GM19240 (cell line): ENCODE measurements around the gene MRAS.
"Not testable (repeated sequence)": the region's sequence is repeated elsewhere in the genome, so short reads cannot be mapped to it uniquely, and the experiment has no call there.

Experiments
- DNase-seq: peaks from one replicate; pipeline ENCODE4 v3.0.0; 2011; ENCODE audit warnings: low spot score; ENCODE audit not compliant: insufficient read length

The MRAS gene

DNA sequence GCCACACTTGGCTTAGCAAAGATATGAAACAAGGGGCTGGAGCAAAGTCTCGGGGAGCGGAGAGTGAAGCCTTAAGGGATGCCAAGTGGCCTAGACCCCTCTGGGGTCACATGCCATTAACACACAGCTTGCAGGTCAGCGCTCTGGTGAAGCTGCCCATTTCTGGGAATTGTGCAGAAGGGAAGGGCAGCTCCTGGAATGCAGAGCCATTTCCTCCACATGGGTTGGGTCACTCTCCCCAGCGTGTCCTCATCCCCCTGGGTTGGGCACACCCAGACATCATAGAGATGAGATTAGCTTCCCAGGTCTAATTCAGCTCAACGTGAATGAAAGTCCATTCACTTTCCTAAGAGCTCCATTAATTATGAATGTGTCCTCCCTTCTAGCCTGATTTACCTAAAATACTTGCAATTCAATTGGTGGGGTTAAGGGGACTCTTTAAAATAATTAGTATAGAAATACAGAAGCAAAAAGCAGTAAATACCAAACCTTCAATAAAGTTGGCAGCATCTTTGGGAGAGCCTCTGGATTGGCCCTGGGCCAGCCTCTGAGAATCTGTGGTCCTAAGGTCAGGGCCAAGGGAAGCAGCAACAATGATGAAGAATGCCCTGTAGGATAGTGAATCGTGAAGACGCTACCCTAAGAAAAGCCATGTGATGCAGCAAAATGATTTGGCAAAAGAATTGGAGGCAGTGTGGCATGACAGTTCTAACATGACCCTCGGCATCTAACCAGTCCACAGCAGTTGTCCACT lies 17.8 kb downstream of the MRAS start:
- no peak for DNase-seq

DNA sequence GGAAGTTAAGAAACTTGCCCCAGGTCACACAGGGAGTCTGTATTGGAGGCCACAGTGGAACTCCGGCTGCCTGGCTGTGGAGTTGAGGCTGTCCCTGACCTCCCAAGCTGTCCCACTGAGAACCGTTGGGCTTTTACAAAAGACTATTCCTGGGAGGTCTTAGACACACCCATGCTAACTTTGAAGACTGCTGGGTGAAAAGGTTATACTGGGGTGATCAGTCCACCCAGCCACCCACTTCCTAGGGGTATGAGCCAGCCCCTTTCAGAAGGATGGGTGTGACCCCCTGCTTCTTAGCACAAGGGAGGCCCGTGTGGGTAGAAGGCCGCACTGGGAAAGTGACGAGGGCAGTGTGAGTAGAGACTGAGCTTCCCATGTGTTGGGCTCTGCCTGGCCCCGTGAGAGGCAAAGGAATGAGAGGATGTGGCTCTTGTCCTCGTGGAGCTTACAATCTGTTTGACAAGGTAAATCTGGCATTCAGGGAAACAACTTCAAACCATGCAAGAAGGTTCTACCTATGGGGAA lies 19.0 kb downstream of the MRAS start:
- no peak for DNase-seq

DNA sequence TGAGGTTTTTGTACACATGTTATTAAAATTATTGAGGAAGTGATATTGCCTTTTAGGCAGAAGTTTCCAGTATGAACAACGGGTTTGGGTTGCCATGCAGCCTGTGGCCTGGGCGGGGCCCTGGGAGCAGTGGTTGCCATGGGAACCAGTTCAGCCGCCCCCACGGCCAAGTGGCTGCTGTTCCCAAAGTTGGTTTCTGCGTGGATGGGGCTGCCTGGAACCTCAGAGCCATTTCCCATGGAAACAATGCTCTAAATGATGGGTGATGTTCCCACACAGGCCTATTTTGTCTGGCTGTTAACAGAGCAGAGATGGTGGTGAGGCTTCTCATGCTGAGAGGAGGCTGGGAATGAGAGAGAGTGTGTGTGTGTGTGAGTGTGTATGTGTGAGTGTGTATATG lies 19.5 kb downstream of the MRAS start:
- no peak for DNase-seq

DNA sequence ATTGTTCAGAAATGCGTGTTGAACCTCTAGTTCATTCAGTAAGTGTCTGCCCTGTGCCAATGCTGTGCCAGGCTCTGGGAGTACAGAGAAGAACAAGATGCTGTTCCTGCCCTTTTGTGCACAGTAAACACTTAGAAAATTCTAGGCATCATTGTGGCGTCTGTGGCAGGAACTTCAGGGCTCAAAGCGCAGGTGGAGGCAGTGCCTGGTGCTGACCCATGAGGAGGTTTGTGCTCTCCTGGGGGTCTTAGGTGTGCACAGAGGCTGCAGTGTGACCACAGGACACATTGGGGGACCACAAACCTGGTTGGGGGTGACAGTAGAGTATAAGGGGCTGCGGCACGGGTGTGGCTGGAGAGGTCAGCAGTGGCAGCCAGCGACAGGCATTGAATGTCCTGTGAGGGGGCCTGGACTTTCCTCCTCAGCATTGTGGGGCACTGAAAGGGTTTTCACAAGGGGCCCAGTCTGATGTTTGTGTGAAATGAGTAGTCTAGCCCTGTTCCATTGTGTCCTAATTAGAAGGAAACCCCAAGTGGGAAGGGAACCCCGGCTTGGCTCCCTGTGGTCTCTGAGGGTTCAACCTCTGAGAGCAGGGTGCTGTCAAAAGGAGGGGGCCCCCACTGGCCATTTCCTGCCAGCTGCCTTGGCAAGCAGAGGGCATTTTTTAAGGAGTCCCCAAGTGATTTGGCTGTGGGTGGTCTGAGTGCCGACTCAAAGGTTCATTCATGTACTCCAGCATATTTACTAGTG lies 20.9 kb downstream of the MRAS start:
- no peak for DNase-seq

DNA sequence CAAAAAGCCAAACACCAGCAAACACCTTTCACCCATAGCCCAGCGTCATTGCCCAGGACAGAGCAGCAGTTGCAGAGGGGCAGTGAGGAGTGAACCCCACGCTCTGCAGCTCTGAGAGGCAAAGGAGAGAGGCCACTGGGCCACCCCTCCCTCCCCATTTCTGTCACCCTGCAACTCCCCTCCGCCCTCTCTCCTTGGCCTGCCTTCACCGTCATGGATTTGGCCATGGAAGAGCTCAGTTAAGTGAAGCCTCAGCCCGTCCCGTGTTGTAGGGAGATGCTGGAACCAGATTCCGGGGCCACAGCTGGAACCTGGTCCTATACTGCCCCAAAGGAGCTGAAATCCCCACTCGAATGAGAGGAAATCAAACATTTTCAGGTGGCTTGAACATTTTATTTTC lies 21.9 kb downstream of the MRAS start:
- no peak for DNase-seq

DNA sequence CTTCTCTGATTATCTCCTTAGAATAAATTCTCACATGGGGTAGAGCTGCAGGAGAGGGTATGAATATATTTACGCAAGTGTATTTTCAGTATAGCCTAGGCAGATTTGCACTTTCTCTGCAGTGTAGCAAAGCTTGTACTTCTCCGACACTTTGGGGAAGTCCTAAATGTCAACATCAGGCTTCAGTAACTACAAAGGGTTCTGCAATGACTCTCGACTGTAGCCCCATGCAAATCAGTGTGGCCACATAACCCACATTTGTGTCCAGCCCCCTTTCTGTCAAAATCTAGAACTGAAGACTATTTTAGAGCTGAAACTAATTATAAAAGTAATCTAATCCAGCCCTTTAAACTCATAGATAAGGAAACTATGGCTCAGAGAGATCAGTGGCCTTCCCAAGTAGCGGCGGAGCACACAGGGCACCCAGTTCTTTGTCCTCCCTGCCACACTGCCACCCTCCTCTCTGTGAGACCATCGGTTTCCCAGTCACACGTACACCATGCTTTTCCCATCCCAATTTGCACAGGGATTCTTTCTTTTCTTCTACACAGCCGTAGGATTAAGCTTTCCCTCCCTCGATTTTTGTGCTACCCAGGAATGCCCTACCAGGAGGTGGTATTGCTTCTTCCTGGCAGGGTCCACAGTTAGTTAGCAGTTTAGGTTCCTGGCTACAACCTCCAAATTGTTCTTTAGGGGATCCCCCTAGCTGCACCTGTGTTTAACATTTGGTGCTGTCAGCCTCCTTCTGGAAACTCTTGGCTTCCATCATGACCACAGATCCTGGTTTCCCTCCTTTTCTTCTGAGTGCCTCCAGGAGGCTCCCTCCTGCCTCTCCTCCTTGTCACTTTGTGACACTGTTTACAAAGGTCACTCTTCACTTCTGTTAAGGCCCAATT lies 22.9 kb downstream of the MRAS start:
- peak; percentile 77 for DNase-seq

DNA sequence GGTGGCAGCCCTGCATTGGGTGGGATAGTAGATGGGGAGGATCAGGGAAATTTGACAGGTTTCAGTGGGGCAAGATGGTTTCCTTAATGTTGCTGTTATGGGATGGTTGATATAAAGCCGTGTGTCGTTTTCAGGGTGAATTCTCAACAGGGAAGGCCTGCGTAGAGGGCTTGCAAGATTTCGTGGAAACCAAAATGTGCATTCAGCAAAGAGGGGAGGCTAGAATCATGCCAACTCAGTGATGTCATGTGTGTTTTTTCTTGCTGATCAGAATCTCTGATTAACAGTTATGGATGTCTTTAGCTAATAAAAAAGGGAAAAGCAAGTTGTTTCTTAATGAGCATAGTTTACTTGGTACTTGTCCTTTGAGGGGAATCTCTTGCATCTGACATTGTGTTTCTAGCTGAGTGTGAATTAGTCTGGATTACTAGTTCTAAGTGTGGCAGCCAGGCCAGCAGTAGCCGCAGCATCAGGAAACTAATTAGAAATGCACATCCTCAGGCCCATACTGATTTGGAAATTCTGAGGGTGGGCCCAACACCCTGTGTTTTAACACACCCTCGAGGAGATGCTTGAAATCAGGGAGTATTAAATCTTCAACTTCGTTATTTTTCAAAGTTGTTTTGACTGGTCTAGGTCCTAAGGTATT lies 24.8 kb downstream of the MRAS start:
- no peak for DNase-seq

DNA sequence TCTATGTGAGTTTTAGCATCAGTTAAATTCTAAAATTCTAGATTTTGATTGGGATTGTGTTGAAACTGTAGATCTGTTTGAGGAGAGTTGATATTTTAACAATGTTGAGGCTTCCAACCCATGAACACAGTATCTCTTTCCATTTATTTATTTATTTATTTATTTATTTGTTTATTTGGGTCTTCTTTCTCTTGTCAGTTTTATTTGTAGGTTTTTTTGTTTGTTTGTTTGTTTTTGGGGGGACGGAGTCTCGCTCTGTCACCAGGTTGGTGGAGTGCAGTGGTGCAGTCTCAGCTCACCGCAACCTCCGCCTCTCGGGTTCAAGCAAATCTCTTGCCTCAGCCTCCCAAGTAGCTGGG lies 25.3 kb downstream of the MRAS start:
- no peak for DNase-seq

DNA sequence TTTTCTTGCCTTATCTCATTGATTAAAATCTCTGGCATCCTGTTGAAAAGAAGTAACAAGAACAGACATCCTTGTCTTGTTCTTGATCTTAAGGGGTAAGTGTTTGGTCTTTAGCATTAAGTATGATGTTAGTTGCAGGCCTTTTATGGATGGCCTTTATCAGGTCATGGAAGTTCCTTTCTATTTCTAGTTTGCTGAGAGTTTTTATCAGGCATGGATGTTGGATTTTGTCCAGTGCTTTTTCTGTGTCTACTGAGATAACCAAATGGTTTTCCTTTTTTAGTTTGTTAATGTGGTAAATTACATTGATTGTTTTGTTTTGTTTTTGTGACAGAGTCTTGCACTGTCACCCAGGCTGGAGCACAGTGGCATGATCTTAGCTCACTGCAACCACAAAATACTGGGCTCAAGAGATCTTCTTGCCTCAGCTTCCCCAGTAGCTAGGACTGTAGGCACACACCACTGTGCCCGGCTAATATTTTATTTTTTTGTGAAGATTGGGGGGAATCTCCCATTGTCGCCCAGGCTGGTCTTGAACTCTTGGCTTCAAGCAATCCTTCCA lies 26.3 kb downstream of the MRAS start:
- DNase-seq = no peak

DNA sequence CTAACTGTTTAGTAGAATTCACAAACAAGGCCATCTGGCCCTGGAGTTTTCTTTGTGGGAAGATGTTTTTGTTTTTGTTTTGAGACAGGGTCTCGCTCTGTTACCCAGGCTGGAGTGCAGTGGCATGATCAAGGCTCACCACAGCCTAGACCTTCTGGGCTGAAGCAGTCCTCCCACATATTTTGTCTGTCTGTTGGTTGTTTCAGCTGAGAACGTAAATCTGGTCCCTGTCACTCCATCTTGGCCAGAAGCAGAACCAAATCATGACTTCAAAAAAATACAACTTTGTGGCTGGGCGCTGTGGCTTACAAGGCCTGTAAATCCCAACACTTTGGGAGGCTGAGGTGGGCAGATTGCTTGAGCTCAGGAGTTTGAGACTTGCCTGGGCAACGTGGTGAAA lies 27.1 kb downstream of the MRAS start:
- DNase-seq = no peak

DNA sequence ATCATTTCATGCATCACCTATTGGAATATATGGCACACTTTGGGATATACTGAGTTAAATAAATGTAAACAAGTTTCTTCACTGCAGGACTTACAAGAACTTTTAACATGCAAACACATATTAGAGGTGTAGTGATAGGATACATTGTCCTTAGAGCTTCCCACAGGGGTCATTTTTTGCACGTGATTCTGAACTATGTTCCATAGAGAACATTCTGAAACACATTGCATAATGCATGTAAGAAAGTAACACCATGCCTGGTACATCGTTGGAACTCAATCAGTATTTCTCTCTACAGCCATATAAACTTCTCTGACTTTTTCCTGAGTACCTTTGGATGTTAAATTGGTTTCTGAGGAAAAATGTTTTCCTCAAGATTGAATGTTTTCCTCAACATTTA lies 28.3 kb downstream of the MRAS start:
- DNase-seq = no peak

DNA sequence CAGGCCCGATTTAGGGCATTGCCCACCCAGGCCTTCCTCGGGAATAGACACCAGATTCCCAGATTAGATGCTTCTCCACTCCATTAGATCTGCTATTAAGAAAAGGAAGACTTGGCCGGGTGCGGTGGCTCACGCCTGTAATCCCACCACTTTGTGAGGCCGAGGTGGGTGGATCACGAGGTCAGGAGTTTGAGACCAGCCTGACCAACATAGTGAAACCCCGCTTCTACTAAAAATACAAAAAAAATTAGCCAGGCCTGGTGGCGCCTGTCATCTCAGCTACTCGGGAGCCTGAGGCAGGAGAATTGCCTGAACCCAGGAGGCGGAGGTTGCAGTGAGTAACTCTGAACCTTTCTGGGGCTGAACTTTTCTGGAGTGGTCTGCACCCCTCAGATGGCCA lies 28.8 kb downstream of the MRAS start:
- not testable (repeated sequence) for DNase-seq

DNA sequence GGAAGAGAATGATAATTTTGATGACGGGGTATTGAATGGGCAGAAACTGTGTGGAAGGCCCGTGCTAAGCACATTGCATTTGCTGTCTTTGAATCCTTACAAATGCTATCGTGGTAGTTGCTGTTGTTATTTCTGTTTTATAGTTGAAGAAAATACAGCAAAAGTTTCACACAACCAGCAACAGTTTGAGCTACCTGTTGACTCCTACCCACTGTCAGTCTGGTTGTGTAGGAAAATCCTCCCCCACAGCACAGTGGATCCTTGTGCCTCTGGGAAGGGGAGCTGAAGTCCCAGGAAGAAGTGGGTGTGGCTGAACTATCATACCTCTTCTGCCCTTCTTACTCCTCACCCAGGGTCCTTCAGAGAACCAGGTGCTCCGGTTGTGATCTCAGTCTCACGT lies 29.4 kb downstream of the MRAS start:
- no peak for DNase-seq

DNA sequence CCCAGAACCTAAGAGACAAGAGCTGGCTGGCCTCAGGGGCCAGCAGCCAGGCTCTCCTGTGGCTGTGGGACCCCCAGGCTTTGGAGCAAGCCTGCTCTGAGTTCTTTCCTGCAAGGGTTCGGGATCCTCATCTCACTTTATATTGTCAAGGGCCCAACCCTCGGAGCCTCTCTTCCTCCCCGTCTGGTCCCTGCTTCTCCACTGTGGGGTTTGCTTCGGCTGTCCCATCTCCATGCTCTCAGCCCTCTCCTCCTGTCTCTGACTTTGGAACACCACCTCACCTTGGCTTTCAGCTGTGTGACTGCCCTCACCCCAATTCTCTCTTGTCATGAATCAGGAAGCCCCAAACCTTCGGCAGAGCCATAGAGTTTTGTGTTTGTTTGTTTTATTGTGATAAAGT lies 30.0 kb downstream of the MRAS start:
- DNase-seq = no peak

DNA sequence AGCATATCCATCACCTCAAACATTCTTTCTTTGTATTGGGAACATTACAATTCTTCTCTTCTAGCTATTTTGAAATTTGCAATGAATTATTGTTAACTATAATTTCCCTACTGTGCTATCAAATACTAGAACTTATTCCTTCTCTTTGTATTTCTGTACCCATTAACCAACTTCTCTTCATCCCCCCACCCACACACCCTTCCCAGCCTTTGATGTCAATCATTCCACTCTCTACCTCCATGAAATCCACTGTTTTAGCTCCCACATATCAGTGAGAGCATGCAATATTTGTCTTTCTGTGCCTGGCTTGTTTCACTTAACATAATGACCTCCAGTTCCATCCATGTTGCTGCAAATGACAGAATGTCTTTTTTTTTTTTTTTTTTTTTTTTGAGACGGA lies 30.6 kb downstream of the MRAS start:
- no peak for DNase-seq

DNA sequence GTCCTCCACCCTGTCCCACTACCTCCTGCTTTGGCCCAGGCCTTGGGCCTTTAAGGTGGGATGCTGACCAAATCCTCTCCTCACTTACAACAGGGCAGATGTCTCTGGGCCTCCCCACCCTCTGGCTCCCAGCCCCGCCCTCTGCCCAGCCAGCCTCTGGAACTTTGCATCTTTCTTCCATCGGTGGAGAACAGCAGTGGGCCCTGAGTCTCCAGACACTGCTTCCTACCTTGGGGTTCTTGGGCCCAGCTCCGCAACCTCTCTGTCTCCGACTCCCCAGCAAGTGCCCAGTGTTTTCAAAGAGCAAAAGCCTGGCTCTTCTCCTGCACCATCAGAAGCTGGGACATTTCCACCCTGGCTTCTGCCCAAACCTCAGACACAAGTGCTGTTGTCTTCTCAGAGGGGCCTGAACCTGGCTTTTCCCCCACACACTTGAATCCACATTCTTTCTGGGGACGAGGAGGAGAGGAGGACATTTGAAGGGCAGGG lies 33.1 kb downstream of the MRAS start:
- DNase-seq = no peak

DNA sequence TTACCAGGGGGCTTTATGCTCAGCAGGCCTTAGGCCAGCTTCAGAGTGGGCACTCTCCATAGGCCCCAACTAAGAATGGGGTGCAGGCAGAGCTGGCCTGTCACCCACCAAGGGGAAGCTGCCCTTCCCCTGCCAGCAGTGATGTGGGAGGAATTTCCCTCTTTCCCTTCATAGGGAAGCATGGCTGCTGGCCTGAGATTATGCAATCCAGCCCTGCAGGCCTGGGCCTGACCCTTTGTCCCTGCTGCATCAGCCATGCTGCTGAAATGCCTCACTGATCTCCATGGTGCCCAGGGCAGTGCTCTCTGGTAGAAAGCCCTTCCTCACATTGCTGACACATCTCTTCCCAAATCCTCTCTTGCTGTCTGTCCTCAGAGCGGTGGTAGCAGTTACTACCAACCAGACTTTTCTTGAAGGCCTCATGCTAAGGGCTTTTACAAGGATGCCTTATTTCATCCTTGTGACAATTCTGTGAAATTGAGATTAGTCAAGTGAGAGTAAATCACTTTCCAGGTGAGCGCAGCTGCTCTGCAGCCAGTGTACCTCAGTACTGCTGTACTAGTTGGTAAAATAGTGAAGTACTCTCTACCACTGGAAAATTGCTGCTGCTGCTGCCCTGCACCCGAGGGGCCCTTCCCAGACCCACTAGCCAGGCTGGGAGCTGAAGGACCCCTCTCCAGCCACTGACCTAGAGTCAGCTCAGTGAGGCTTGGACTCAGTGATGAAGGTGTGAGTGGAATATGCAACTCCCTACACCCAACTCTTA lies 33.8 kb downstream of the MRAS start:
- DNase-seq = no peak

DNA sequence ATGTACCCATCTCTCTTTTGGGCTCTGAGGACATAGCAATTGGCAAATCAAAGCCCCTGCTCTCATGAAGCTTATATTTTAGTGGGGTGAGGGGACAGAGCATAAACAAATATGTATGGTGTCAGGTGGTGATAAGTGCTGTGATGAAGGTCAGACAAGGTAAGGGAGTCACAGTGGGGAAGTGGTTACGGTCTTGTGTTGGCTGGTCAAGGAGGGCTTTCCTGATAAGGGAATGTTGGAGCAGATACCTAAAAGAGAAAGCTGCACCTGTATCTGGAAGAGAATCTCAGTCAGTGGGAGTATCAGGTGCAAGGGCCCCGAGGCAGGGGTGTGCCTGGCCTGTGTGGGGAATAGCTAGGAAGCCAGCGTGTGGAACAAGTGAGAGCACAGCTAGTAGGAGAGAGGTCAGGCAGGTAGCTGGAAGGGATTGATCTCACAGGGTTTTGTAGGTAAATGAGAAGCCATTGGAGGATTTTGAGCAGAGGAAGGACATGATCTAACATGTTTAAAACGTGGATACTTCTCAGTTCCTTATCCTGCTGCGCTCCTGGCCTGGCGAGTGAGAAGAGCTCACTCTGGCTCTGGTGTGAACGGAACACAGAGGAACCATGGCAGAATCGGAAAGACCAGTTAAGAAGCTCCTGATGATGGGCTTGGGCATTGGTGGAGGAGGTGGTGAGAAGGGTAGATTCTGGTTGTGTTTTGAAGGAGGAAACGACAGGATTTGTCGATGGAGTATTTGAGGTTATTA lies 35.5 kb downstream of the MRAS start:
- DNase-seq = no peak

DNA sequence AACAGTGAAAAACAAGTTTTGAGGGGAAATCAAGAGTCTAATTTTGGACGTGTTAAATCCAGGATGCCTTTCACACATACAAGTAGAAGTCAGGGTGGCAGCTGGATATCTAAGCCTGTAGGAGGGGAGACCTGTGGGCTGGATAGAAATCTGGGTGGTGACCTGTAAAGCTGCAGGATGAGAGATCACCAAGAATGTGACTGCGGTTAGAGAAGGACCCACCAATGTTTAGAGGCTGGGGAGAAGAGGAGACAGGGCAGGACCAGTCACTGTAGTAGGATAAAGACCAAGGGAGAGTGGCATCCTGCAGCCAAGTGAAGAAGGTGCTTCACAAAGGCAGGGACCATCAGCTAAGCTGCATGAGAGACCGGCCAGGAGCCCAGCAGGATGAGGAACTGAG lies 36.2 kb downstream of the MRAS start:
- no peak for DNase-seq
